GM12874 (cell line): ENCODE data around the gene ZNF829.

ENCODE experiments used
- CTCF ChIP-seq: IDR thresholded peaks from 2 replicates; pipeline ENCODE4 v1.5.1; 2011; ENCODE audit warnings: low read depth, mild to moderate bottlenecking, control low read depth, low read length, moderate library complexity; ENCODE audit not compliant: insufficient read depth

The ZNF829 gene

GRCh38 chr19:36915992-36916830 is at the start of gene ZNF829, which contains the start of gene ZNF568:
ZNF829 (minus strand) TSS chr19:36916291; CDS start chr19:36915167, 1,124 bp downstream.
ZNF568 (plus strand) TSS chr19:36916332; CDS start chr19:36922771, 6,439 bp downstream.
- TF ChIP-seq CTCF, result peak; percentile 75

- no peak for TF ChIP-seq CTCF
These were observed 47.2 kb upstream of the ZNF829 start for GRCh38 chr19:36963280-36963679.

- no peak for TF ChIP-seq CTCF
These were observed 46.3 kb upstream of the ZNF829 start for GRCh38 chr19:36962346-36962745.

GRCh38 chr19:36950335-36951119 is 34.4 kb upstream of the ZNF829 start:
- TF ChIP-seq CTCF, result no peak

GRCh38 chr19:36939153-36939552 is 23.1 kb upstream of the ZNF829 start:
- TF ChIP-seq CTCF, result no peak

- TF ChIP-seq CTCF, result no peak
These were observed 15.6 kb upstream of the ZNF829 start for GRCh38 chr19:36931684-36932083.

GRCh38 chr19:36918090-36918489 is 2.0 kb upstream of the ZNF829 start:
- no peak for TF ChIP-seq CTCF
